ENCODE data around the gene AUTS2. TPM values are rescaled to one million over a fixed set of nuclear protein-coding genes. Genes with fewer than 3 reads are reported as not detected.

AUTS2 gene
- polyA plus RNA-seq, 3 donors, result 0.08 to 0.35 TPM; not detected in 1

DNA sequence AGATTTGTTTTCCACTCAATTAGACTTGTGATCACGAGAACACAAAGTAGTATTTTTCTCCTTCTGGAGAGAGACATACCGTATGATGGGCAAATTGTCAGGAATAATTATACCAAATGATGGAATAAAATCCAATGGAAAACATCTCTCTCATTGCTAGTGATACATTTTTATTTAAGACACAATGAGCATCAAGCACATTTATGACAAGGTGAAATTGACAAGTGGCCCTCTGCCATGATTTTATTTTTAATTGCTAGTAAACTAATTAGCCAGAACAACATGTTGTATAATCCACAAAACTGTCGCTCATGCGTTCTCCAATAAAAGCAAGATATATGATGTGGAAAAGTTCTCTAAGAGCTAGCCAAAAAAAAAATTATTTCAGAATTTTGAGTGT lies 620.8 kb downstream of the AUTS2 start:
- Mint-ChIP-seq H3K4me3 (no peak overlapping the region), H3K36me3 (no peaks in the 10 kb centered on the region), H3K4me1 (peaks cover 11% of the 10 kb centered on the region), H3K27me3 (ENCODE audit: low read depth in 3 of 3) (peaks cover 0 to 2% (median 0%) of the 10 kb centered on the region in 3 donors), H3K9me3 (peaks cover 0 to 4% (median 0%) of the 10 kb centered on the region in 7 donors), H3K27ac (no peak overlapping the region)
- WGBS (ENCODE audit: insufficient coverage), result no CpG with 5 or more reads among the region's 4 CpGs
- Histone ChIP-seq H3K4me1 (ENCODE audit: control insufficient read depth in 1 of 2, insufficient read depth in 2 of 2, low read length in 2 of 2) (no peaks in the 10 kb centered on the region), H3K4me3 (replicated peaks in 1 of 3; ENCODE audit: low read depth in 2 of 3, low read length in 3 of 3) (no peak overlapping the region), H3K4me2 (replicated peaks; ENCODE audit: extremely low read depth, low read length, poor library complexity, severe bottlenecking) (no peak overlapping the region), H3K79me2 (ENCODE audit: insufficient read depth, low read length) (no peaks in the 10 kb centered on the region), H3K9ac (ENCODE audit: insufficient read depth, low read length, poor library complexity, severe bottlenecking) (no peak overlapping the region), H2AFZ (ENCODE audit: insufficient read depth, low read depth, low read length, poor library complexity, severe bottlenecking) (no peak overlapping the region), H3K27ac (ENCODE audit: low read depth in 1 of 2, low read length in 2 of 2) (no peak overlapping the region), H4K20me1 (ENCODE audit: insufficient read depth, low read length) (no peaks in the 10 kb centered on the region), H3K9me3 (replicated peaks in 1 of 2; ENCODE audit: control insufficient read depth in 1 of 2, insufficient read depth in 1 of 2, low read length in 2 of 2) (no peaks in the 10 kb centered on the region), H3K36me3 (replicated peaks in 1 of 2; ENCODE audit: control insufficient read depth in 1 of 2, insufficient read depth in 2 of 2, low read length in 2 of 2) (no peaks in the 10 kb centered on the region), H3K27me3 (ENCODE audit: control insufficient read depth in 2 of 2, insufficient read depth in 2 of 2, low read length in 2 of 2) (no peaks in the 10 kb centered on the region)
- DNase-seq, result no peak
- TF ChIP-seq CTCF (IDR thresholded peaks at IDR 0.05), result no peak
- intact Hi-C loops (cut with micrococcal nuclease), result no loop called here

- Histone ChIP-seq H3K4me1 (ENCODE audit: control insufficient read depth in 1 of 2, insufficient read depth in 2 of 2, low read length in 2 of 2) (no peaks in the 10 kb centered on the region), H3K4me3 (replicated peaks in 1 of 3; ENCODE audit: low read depth in 2 of 3, low read length in 3 of 3) (no peak overlapping the region), H3K36me3 (replicated peaks in 1 of 2; ENCODE audit: control insufficient read depth in 1 of 2, insufficient read depth in 2 of 2, low read length in 2 of 2) (no peaks in the 10 kb centered on the region), H4K20me1 (ENCODE audit: insufficient read depth, low read length) (no peaks in the 10 kb centered on the region), H3K27me3 (ENCODE audit: control insufficient read depth in 2 of 2, insufficient read depth in 2 of 2, low read length in 2 of 2) (no peaks in the 10 kb centered on the region), H3K9me3 (replicated peaks in 1 of 2; ENCODE audit: control insufficient read depth in 1 of 2, insufficient read depth in 1 of 2, low read length in 2 of 2) (peaks cover 11 to 20% of the 10 kb centered on the region in 2 donors), H3K79me2 (ENCODE audit: insufficient read depth, low read length) (no peaks in the 10 kb centered on the region), H3K9ac (ENCODE audit: insufficient read depth, low read length, poor library complexity, severe bottlenecking) (no peak overlapping the region), H2AFZ (ENCODE audit: insufficient read depth, low read depth, low read length, poor library complexity, severe bottlenecking) (no peak overlapping the region), H3K27ac (ENCODE audit: low read depth in 1 of 2, low read length in 2 of 2) (no peak overlapping the region), H3K4me2 (replicated peaks; ENCODE audit: extremely low read depth, low read length, poor library complexity, severe bottlenecking) (no peak overlapping the region)
- Mint-ChIP-seq H3K27me3 (ENCODE audit: low read depth in 3 of 3) (peaks cover 0 to 2% (median 1%) of the 10 kb centered on the region in 3 donors), H3K4me3 (no peak overlapping the region), H3K4me1 (no peaks in the 10 kb centered on the region), H3K9me3 (peaks cover 12 to 28% (median 26%) of the 10 kb centered on the region in 7 donors), H3K27ac (no peak overlapping the region), H3K36me3 (no peaks in the 10 kb centered on the region)
- no peak for TF ChIP-seq CTCF (IDR thresholded peaks at IDR 0.05)
- intact Hi-C loops (cut with micrococcal nuclease), result no loop called here
- no peak for DNase-seq
These were observed 631.0 kb downstream of the AUTS2 start for GRCh38 chr7:70229242-70229641.

Data from CD14-positive monocyte (primary cell).